ENCODE data around the gene HLA-DRA.

The HLA-DRA gene

DNA sequence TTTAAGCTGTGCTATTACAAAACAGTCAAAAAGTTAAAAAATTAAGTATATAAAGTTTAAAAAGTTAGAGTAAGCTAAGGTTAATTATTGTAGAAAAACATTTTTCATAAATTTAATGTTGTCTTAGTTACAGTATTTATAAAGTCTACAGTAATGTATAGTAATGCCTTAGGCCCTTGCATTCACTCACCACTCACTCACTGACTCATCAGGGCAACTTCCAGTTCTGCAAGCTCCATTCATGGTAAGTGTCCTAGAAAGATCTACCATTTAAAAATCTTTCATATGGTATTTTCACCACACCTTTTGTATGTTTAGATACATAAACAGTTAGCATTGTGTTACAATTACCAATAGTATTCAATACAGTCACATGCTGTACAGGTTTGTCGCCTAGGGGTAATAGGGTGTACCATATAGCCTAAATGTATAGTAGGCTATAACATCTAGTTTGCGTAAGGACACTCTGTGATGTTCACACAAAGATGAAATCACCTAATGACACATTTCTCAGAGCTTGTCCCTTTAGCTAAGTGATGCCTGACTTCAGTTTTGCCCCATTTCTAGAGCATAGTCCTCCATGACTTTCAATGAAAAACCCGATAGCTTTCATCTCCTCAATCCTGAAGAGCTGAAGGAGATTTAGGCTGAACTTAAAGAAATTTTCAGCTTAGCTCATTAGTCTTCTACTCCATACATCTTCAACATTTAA is 14.9 kb upstream of the HLA-DRA start:
- intact Hi-C loops (cut with DNase I; ENCODE audit: low total_unique reads), result no loop called here
- Histone ChIP-seq H3K4me1 (no peaks in the 10 kb centered on the region), H3K36me3 (no peaks in the 10 kb centered on the region), H3K27ac (no peak overlapping the region), H3K9me3 (no peaks in the 10 kb centered on the region), H3K4me3 (no peak overlapping the region), H3K27me3 (peaks cover 0 to 11% of the 10 kb centered on the region in 2 donors)
- TF ChIP-seq, protein P1, sequence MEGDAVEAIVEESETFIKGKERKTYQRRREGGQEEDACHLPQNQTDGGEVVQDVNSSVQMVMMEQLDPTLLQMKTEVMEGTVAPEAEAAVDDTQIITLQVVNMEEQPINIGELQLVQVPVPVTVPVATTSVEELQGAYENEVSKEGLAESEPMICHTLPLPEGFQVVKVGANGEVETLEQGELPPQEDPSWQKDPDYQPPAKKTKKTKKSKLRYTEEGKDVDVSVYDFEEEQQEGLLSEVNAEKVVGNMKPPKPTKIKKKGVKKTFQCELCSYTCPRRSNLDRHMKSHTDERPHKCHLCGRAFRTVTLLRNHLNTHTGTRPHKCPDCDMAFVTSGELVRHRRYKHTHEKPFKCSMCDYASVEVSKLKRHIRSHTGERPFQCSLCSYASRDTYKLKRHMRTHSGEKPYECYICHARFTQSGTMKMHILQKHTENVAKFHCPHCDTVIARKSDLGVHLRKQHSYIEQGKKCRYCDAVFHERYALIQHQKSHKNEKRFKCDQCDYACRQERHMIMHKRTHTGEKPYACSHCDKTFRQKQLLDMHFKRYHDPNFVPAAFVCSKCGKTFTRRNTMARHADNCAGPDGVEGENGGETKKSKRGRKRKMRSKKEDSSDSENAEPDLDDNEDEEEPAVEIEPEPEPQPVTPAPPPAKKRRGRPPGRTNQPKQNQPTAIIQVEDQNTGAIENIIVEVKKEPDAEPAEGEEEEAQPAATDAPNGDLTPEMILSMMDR (IDR thresholded peaks at IDR 0.05), result no peak
- no peak for DNase-seq

DNA sequence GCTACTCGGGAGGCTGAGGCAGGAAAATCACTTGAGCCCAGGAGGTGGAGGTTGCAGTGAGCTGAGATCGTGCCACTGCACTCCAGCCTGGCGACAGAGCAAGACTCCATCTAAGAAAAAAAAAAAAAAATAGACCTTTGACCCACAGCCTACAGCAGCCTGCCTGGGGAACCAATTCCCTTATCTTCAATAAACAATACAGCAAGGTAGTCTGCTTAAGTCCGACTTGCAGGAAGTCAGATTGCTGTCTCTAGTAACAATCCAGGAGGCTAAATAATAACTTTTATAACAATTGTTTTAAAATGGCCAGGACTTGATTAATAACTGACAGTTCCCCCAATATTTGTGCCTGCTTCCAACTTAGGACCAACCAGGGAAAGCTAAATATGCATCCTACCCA is 13.3 kb upstream of the HLA-DRA start:
- no peaks in the 10 kb centered on the region for H3K4me1 ChIP-seq
- H3K9me3 ChIP-seq, result no peaks in the 10 kb centered on the region
- TF ChIP-seq, protein P1 (IDR thresholded peaks at IDR 0.05), result no peak
- no peak for DNase-seq
- no peak overlapping the region for H3K4me3 ChIP-seq
- peaks cover 0 to 10% of the 10 kb centered on the region in 2 donors for H3K27me3 ChIP-seq
- no peaks in the 10 kb centered on the region for H3K36me3 ChIP-seq
- intact Hi-C loops (cut with DNase I; ENCODE audit: low total_unique reads), result no loop called here
- no peak overlapping the region for H3K27ac ChIP-seq

DNA sequence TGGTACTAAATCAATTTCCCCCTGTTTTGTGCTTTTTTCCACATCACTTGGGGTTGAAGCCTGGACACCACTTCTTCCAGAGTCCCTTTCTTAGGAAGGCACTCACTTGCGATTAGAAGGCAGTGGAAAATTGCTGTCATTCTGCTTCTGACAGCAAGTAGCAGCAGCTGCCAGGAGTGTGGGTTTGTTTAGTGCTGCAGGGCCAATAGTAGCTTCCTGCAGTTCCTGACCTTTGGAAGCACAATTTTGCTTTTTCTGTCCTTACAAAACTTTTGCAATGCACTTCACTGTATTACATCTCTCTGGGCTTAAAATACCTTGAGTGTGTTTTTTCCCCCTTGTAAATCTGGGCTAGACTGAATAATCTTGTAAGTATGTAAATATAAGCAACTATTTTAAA is 12.5 kb upstream of the HLA-DRA start:
- Histone ChIP-seq H3K27me3 (peaks cover 0 to 10% of the 10 kb centered on the region in 2 donors), H3K9me3 (no peaks in the 10 kb centered on the region), H3K36me3 (no peaks in the 10 kb centered on the region), H3K4me3 (no peak overlapping the region), H3K27ac (no peak overlapping the region), H3K4me1 (no peaks in the 10 kb centered on the region)
- intact Hi-C loops (cut with DNase I; ENCODE audit: low total_unique reads), result no loop called here
- TF ChIP-seq, protein P1 (IDR thresholded peaks at IDR 0.05), result no peak
- no peak for DNase-seq

DNA sequence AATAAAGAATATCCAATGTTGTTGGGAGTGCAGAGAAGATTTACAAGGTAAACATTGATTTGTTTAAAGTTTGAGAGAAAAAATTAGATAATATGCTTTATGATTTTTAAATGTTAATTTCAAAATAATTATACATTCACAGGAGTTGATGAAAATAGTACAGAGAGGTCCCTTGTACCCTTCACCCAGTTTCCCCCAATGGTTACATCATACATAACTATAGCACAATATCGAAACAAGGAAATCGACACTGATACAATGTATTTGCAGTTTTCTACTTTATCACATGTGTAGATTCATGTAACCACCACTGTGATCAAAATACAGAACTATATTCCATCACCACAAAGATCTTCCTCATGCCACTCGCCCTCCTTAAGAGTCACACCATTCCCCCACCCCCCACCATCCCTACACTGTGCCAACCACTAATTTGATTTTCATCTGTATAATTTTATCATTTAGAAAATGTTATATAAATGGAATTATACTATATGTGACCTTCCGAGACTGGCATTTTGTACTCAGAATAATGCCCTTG is 11.7 kb upstream of the HLA-DRA start:
- intact Hi-C loops (cut with DNase I; ENCODE audit: low total_unique reads), result no loop called here
- Histone ChIP-seq H3K27me3 (peaks cover 0 to 8% of the 10 kb centered on the region in 2 donors), H3K36me3 (no peaks in the 10 kb centered on the region), H3K9me3 (no peaks in the 10 kb centered on the region), H3K4me1 (no peaks in the 10 kb centered on the region), H3K4me3 (no peak overlapping the region), H3K27ac (no peak overlapping the region)
- no peak for DNase-seq
- TF ChIP-seq, protein P1 (IDR thresholded peaks at IDR 0.05), result no peak

DNA sequence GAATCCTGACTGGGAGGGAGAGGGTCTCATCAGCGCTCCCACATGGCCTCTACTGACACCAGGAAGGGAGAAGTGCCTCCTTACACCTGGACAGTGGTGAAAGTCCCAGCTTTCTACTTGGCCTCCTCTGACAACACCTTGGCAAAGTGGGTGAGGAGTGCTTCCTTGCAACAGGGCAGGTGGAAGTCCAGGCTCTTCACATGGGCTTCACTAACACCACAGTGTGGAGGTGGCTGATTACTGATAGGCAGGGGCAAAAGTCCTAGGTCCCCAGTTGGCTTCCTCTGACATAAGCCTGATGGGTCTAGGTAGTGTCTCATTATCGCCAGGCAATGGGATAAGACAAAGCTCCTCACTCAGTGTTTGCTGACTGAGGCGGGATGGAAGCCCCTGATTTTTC is 9.5 kb upstream of the HLA-DRA start:
- TF ChIP-seq, protein P1 (IDR thresholded peaks at IDR 0.05), result no peak

More for the DNA sequence above, 9.5 kb upstream of the HLA-DRA start:
- H3K27ac ChIP-seq, result no peak overlapping the region
- no peak for DNase-seq
- intact Hi-C loops (cut with DNase I; ENCODE audit: low total_unique reads), result no loop called here
- H3K36me3 ChIP-seq, result no peaks in the 10 kb centered on the region
- no peaks in the 10 kb centered on the region for H3K4me1 ChIP-seq
- no peak overlapping the region for H3K4me3 ChIP-seq
- peaks cover 0 to 8% of the 10 kb centered on the region in 2 donors for H3K27me3 ChIP-seq
- H3K9me3 ChIP-seq, result no peaks in the 10 kb centered on the region
